Activated CD8-positive, alpha-beta memory T cell treated with anti-CD3 and anti-CD28 coated beads, Interleukin-2, amount 50 U/mL, for 4 hours (primary cell): Measurements from ENCODE around the gene SFT2D3.

ENCODE experiments used
- DNase-seq: peaks from one replicate; pipeline ENCODE4 v3.0.0-alpha.2; 2020

SFT2D3 gene

GRCh38 chr2:127754186-127754585 is 52.9 kb downstream of the SFT2D3 start:
- no peak for DNase-seq
